ENCODE data around the gene RTN4. TPM values are rescaled to one million over a fixed set of nuclear protein-coding genes. Genes with fewer than 3 reads are reported as not detected.

The RTN4 gene
- total RNA-seq, 1 experiment from 2014 or later = 200 TPM

DNA sequence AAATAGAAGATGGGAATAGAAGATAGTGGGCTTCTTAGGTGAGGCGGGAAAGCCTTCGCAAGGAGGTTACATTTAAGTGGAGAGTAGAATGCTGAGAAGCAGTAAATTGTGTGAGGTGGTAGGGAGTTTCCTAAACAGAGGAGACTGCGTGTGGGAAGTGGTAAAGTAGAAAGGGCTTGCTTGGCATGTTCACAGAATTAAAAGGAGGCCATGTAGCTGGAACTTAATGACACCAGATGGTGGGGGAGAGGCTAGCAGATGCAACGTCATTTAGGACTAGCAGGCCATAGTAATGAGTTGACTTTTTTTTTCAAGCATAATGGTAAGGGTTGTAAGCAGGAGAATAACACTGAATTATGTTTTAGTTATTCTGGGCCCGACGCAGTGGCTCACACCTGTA lies 13.0 kb upstream of the RTN4 start:
- Histone ChIP-seq H3K14ac (ENCODE audit: insufficient read depth, low read length) (no peak overlapping the region), H4K91ac (ENCODE audit: insufficient read length, low read depth, low read length) (no peak overlapping the region), H3T11ph (ENCODE audit: low read length) (no peak overlapping the region), H3K4me1 (ENCODE audit: insufficient read depth, low read length) (no peaks in the 10 kb centered on the region), H3K56ac (ENCODE audit: insufficient read length, low read depth, low read length) (no peak overlapping the region), H3K27ac (ENCODE audit: insufficient read length, low read depth, low read length) (no peak overlapping the region), H4K20me1 (ENCODE audit: control insufficient read depth, insufficient read depth, insufficient read length) (no peaks in the 10 kb centered on the region), H2BK20ac (ENCODE audit: low read depth, low read length, poor library complexity, severe bottlenecking) (no peak overlapping the region), H3K79me2 (ENCODE audit: insufficient read depth, low read length) (no peaks in the 10 kb centered on the region), H3K18ac (ENCODE audit: insufficient read length, low read depth, low read length) (no peak overlapping the region), H2BK120ac (ENCODE audit: low read depth, low read length, poor library complexity, severe bottlenecking) (no peak overlapping the region), H4K8ac (replicated peaks; ENCODE audit: insufficient read length, low read depth, low read length) (no peak overlapping the region), H3K9me3 (ENCODE audit: control insufficient read depth, low read depth, low read length) (no peaks in the 10 kb centered on the region), H3K4ac (ENCODE audit: low read depth, low read length) (no peak overlapping the region), H3K9ac (ENCODE audit: extremely low read depth, insufficient read length, low read length) (no peak overlapping the region), H2AFZ (ENCODE audit: low read length) (no peak overlapping the region), H2AK5ac (ENCODE audit: insufficient read length, low read length) (no peak overlapping the region), H2BK5ac (ENCODE audit: insufficient read length, low read length) (no peak overlapping the region), H3K79me1 (ENCODE audit: insufficient read depth, low read depth, low read length, poor library complexity, severe bottlenecking) (no peaks in the 10 kb centered on the region), H3K27me3 (ENCODE audit: insufficient read depth, low read length) (no peaks in the 10 kb centered on the region), H3K4me2 (ENCODE audit: insufficient read depth, insufficient read length, low read length) (no peak overlapping the region), H3K23ac (ENCODE audit: insufficient read length, low read depth, low read length) (no peak overlapping the region), H3K23me2 (ENCODE audit: insufficient read length, low read depth, low read length, poor library complexity, severe bottlenecking) (no peaks in the 10 kb centered on the region), H4K5ac (ENCODE audit: insufficient read length, low read depth, low read length) (no peak overlapping the region), H2BK15ac (ENCODE audit: low read depth, low read length) (no peak overlapping the region), H2BK12ac (ENCODE audit: insufficient read length, low read depth, low read length) (no peak overlapping the region)
- Mint-ChIP-seq H3K4me3 (no peak overlapping the region), H3K36me3 (ENCODE audit: insufficient read depth in 1 of 3, low read depth in 3 of 3) (no peaks in the 10 kb centered on the region), H3K4me1 (no peaks in the 10 kb centered on the region), H3K27ac (no peak overlapping the region), H3K27me3 (ENCODE audit: low read depth) (no peaks in the 10 kb centered on the region), H3K9me3 (no peaks in the 10 kb centered on the region)
- no peak for TF ChIP-seq CTCF (conservative IDR thresholded peaks at IDR 0.05)
- no peak for DNase-seq
- no CpG with 5 or more reads among the region's 6 CpGs for WGBS (ENCODE audit: extremely low coverage, insufficient read length, low lambda C conversion rate)

Data from H9 (cell line).